GM18907 (cell line): Measurements from ENCODE around the gene ZNF543.
"Not testable (repeated sequence)": the region's sequence is repeated elsewhere in the genome, so short reads cannot be mapped to it uniquely, and the experiment has no call there.

ENCODE experiments used
- ATAC-seq: cut with Tn5 transposase; IDR thresholded peaks from one replicate; pipeline ENCODE4 v1.9.1; 2021; ENCODE audit warnings: mild to moderate bottlenecking, moderate library complexity; ENCODE audit not compliant: unreplicated experiment

Gene ZNF543

DNA sequence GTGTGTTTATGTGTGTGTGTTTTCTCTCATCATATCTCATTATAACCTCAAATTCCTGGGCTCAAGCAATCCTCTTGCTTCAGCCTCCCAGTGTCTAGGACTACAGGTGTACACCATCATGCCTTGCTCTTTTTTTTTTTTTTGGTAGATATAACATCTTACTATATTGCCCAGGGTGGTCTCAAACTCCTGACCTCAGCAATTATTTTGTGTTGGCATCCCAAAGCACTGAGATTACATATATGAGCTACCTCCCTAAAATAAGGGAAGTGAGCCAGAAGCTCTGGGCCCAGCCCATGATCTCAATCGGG lies 448 bp upstream of the ZNF543 start:
- ATAC-seq = peak; percentile 7

DNA sequence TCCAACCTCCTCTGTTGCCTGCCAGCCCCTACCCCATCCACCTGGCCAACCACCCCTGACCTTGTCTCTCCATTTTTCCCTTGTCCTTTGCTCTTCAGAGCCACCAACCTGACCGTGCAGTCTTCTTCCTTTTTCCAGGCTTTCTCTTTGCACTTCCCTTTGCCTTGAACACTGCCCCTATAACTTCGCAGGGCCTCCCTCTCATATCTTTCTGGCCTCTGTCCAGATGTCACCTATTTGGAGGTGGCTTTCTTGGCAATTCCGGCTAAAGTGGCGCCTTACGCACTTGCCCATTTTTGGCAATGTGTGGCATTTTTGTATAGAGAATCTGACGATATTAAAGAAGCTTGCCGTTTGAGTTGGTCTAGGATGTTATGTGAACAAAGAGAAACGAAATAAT lies 844 bp downstream of the ZNF543 start:
- no peak for ATAC-seq

DNA sequence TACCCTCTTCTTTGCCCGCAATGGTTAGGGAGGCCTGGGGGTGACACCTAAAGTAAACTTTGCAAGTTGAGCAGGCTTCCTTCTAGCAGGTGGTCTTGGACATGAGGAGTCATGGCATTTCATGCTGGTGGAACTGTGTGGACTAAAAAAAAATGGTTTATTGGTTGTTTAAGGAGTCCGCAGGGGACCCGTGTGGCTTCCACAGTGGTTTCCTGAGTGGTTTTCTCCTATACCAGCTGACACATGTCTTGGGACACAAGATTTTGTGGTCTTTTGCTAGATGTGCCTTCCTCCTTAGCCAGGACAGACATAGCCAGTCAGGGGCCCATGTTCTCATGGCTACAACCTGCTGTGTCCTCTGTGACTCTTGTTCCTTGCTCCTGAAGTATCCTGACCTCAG lies 1.5 kb downstream of the ZNF543 start:
- ATAC-seq = no peak

GRCh38 chr19:57324992-57325391 lies 4.7 kb downstream of the ZNF543 start:
- ATAC-seq = no peak

DNA sequence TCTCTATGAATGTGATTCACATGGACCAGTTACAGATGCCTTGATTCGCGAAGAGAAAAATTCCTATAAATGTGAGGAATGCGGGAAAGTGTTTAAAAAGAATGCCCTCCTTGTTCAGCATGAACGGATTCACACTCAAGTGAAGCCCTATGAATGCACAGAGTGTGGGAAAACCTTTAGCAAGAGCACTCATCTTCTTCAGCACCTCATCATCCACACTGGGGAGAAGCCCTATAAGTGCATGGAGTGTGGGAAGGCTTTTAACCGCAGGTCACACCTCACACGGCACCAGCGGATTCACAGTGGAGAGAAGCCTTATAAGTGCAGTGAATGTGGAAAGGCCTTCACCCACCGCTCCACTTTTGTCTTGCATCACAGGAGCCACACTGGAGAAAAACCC lies 7.7 kb downstream of the ZNF543 start:
- ATAC-seq = no peak

GRCh38 chr19:57334191-57334590 lies 13.9 kb downstream of the ZNF543 start:
- ATAC-seq = no peak

GRCh38 chr19:57338877-57339276 lies 18.6 kb downstream of the ZNF543 start:
- ATAC-seq = no peak

DNA sequence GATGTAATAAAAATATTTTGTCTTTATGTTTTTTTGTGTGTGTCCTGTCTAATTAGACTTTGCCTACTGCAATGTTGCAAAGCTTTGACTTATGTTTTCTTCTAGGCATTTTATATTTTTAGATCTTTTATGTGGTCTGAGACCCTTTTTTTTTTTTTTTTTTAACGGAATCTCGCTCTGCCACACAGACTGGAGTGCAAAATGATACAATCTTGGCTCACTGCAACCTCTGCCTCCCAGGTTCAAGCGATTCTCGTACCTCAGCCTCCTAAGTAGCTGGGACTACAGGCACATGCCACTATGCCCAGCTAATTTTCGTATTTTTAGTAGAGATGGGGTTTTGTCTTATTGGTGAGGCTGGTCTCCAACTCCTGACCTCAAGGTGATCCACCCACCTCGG lies 22.3 kb downstream of the ZNF543 start:
- ATAC-seq = no peak

GRCh38 chr19:57348136-57348535 lies 27.9 kb downstream of the ZNF543 start:
- ATAC-seq = no peak

GRCh38 chr19:57350877-57351805 lies 30.9 kb downstream of the ZNF543 start, which contains the start of gene ZNF304:
ZNF304 (plus strand) TSS chr19:57351271; CDS start chr19:57351665, 394 bp downstream.
- peak; percentile 93 for ATAC-seq

GRCh38 chr19:57351867-57352266 lies 31.6 kb downstream of the ZNF543 start:
- ATAC-seq = peak; percentile 8

- ATAC-seq = no peak
Measured at GRCh38 chr19:57355916-57356315, 35.6 kb downstream of the ZNF543 start.

GRCh38 chr19:57357406-57357805 lies 37.1 kb downstream of the ZNF543 start:
- no peak for ATAC-seq

GRCh38 chr19:57359300-57359699 lies 39.0 kb downstream of the ZNF543 start:
- no peak for ATAC-seq

DNA sequence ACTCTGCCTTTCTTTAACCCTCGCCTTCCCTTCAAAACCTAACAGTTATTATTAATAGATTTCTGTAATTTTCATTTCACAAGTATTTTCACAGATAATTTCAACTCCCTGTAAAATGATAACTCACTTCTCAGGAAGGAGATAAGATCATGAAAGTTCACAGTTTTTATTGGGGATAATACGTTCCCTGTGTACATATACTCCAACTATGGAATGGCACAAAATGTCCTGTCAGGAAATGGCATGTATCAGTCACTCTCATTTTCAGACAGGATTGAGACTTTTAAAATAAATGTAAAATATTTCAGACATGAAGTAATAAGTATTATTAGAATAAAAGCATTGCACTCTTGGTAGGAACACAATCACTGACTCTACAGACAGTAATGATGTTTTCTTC lies 42.1 kb downstream of the ZNF543 start:
- ATAC-seq = no peak

- peak; percentile 96 for ATAC-seq
Measured at GRCh38 chr19:57362997-57363687, 42.9 kb downstream of the ZNF543 start, which contains the start of the genes TRAPPC2B and ZNF547. TRAPPC2B (plus strand) TSS chr19:57363551; CDS start chr19:57364834, 1,283 bp downstream. ZNF547 (plus strand) TSS chr19:57363551; CDS start chr19:57368556, 5,005 bp downstream.

DNA sequence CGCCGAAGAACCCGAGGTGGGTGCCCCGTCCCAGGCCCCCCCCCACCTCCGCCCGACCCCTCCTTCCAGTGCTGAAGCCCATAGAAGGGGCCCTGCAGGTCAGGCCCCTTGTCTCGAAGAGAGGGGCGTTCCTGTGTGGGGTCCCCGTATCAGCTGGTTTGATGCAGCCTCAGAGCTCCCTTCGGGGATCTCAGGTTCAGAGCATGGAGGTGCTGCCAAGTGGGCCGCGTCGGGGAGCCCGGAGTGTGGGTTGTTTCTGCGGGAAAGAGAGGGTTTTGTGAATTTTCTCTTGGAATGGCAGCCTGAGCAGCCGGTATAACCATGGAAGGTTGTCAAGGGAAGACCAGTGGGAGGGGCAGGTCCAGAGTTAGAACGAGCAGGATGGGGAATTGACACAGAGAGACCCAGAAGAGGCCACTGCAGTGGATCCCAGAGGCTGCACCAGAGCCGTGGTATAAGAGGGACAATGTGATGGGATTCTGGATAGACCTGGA lies 43.5 kb downstream of the ZNF543 start:
- ATAC-seq = no peak

DNA sequence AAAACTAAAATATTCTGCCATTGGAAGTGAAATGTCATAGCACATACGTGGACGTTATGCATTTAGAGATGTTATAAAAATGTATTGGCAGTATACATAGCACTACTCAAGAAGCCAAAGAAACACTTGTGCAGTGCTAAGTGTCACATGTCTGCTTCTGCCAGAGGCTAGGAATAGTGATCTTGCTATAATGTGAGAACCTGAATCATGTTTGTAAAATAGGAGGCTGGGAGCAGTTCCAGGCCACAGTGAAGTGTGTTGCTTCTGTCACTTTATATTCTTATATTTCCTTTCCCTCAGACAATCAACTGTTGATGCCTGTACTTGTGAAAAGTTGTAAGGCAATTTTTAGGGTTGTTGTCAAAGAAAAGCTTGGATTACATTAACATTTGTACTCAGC lies 46.5 kb downstream of the ZNF543 start:
- no peak for ATAC-seq

DNA sequence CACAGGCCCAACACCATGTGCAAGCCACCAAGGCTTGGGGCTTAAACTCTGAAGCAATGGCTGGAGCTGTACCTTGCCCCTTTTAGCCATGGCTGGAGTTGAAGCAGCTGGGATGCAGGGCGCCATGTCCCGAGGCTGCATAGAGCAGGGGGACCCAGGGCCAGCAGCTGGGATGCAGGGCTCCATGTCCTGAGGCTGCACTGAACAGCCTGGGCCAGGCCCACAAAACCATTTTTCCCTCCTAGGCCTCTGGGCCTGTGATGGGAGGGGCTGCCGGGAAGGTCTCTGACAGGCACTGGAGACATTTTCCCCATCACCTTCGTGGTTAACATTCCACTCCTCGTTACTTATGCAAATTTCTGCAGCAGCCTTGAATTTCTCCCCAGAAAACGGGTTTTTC lies 53.9 kb downstream of the ZNF543 start:
- no peak for ATAC-seq

GRCh38 chr19:57374647-57375046 lies 54.4 kb downstream of the ZNF543 start:
- ATAC-seq = not testable (repeated sequence)

DNA sequence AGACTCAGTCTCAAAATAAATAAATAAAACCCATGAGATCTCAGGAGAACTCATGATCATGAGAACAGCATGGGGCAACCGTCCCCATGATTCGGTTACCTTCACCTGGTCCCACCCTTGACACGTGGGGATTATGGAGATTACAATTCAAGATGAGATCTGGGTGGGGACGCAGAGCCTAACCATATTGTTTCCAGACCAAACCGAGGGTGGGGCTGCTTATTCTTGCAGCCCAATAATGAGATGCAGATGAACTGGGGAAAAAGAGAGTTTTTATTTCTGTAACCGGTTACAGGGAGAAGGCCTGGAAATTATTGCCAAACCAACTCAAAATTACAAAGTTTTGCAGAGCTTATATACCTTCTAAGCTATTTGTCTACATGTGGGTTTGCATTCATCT lies 55.9 kb downstream of the ZNF543 start:
- no peak for ATAC-seq
